ENCODE data around the gene UGT1A4. TPM values are rescaled to one million over a fixed set of nuclear protein-coding genes. Genes with fewer than 3 reads are reported as not detected.

The UGT1A4 gene
- total RNA-seq, 5 donors from 2014 or later (not counting 1 experiment from before 2014, with no cell fraction given): not detected

DNA sequence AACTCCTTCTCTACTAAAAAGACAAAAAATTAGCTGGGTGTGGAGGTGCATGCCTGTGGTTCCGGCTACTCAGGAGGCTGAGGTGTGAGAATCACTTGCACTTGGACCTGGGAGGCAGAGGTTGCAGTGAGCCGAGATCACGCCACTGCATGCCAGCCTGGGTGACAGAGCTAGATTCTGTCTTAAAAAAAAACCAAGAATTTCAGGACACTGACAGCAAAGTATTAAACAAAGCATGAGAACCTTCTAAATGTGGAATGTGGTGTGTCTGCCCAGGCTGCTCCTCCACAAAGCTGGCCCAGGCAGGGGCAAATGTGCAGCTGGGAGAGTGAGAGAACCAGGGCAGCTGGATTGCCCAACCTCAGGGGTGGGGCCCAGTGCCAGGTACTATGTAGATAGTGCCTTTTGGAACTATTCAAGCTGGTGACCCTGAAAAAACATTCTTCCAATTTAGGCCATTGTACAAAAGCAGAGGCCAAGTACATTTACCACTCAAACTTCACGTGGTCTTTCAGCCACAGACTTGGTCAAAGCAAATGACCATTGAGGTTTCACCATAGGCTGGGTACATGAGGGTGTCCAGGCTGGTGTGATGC is 12.5 kb upstream of the UGT1A4 start:
- Mint-ChIP-seq H3K27me3 (peaks cover 6 to 24% of the 10 kb centered on the region in 2 donors), H3K9me3 (peaks cover 0 to 6% (median 0%) of the 10 kb centered on the region in 3 donors), H3K4me3 (no peak overlapping the region), H3K27ac (no peak overlapping the region), H3K4me1 (no peaks in the 10 kb centered on the region), H3K36me3 (no peaks in the 10 kb centered on the region)
- ATAC-seq (replicated peaks in 1 of 4): no peak
- Histone ChIP-seq H3K4me3 (ENCODE audit: control insufficient read depth in 1 of 2, extremely low read depth in 1 of 2, low read length in 1 of 2) (no peak overlapping the region), H3K27me3 (replicated peaks in 1 of 2; ENCODE audit: control insufficient read depth in 2 of 2, extremely low read depth in 1 of 2, insufficient read depth in 2 of 2, low read length in 1 of 2) (peaks cover 0 to 20% of the 10 kb centered on the region in 2 experiments), H3K9me3 (no peaks in the 10 kb centered on the region), H3K36me3 (ENCODE audit: control insufficient read depth in 2 of 2, extremely low read depth in 1 of 2, insufficient read depth in 1 of 2, low read length in 1 of 2) (no peaks in the 10 kb centered on the region), H3K4me1 (ENCODE audit: control insufficient read depth in 1 of 2, extremely low read depth in 1 of 2, insufficient read depth in 2 of 2, low read length in 2 of 2) (no peaks in the 10 kb centered on the region), H3K27ac (ENCODE audit: low read length) (no peak overlapping the region)
- CTCF ChIA-PET: no interaction called here
- DNase-seq: no peak
- WGBS (ENCODE audit: insufficient coverage): 50% methylated on average over 2 of the region's 4 CpGs
- POLR2A ChIA-PET: no interaction called here

DNA sequence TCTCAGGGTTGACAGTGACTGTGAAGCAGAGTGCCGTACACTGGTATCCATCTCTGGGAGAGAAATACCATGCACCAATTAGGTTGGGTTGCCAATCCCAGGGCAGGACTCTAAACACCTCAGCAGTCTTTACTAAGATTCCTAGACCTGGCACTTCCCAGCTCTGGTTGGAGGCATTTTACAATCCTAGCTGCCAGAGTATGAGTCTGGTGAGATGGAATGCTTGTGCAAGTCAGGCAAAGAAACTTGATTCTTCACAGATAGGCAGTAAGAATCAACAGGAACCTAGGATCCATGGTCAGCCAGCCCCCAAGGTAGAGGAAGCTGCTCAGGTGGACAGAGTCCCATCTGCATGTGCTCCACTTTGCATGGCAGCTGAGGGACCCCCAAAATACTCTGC is 11.8 kb upstream of the UGT1A4 start:
- 86% methylated on average over 1 of the region's 1 CpG for WGBS (ENCODE audit: insufficient coverage)
- Mint-ChIP-seq H3K4me3 (no peak overlapping the region), H3K4me1 (no peaks in the 10 kb centered on the region), H3K9me3 (peaks cover 0 to 6% (median 0%) of the 10 kb centered on the region in 3 donors), H3K36me3 (no peaks in the 10 kb centered on the region), H3K27me3 (peaks cover 12 to 29% of the 10 kb centered on the region in 2 donors), H3K27ac (no peak overlapping the region)
- ChIA-PET POLR2A (no interaction called here), CTCF (no interaction called here)
- H3K4me1 ChIP-seq (ENCODE audit: control insufficient read depth in 1 of 2, extremely low read depth in 1 of 2, insufficient read depth in 2 of 2, low read length in 2 of 2): no peaks in the 10 kb centered on the region
- no peaks in the 10 kb centered on the region for H3K36me3 ChIP-seq (ENCODE audit: control insufficient read depth in 2 of 2, extremely low read depth in 1 of 2, insufficient read depth in 1 of 2, low read length in 1 of 2)
- H3K9me3 ChIP-seq: no peaks in the 10 kb centered on the region
- H3K27ac ChIP-seq (ENCODE audit: low read length): no peak overlapping the region
- peaks cover 0 to 27% of the 10 kb centered on the region in 2 experiments for H3K27me3 ChIP-seq (replicated peaks in 1 of 2; ENCODE audit: control insufficient read depth in 2 of 2, extremely low read depth in 1 of 2, insufficient read depth in 2 of 2, low read length in 1 of 2)
- no peak for DNase-seq
- H3K4me3 ChIP-seq (ENCODE audit: control insufficient read depth in 1 of 2, extremely low read depth in 1 of 2, low read length in 1 of 2): no peak overlapping the region
- no peak for ATAC-seq (replicated peaks in 1 of 4)

DNA sequence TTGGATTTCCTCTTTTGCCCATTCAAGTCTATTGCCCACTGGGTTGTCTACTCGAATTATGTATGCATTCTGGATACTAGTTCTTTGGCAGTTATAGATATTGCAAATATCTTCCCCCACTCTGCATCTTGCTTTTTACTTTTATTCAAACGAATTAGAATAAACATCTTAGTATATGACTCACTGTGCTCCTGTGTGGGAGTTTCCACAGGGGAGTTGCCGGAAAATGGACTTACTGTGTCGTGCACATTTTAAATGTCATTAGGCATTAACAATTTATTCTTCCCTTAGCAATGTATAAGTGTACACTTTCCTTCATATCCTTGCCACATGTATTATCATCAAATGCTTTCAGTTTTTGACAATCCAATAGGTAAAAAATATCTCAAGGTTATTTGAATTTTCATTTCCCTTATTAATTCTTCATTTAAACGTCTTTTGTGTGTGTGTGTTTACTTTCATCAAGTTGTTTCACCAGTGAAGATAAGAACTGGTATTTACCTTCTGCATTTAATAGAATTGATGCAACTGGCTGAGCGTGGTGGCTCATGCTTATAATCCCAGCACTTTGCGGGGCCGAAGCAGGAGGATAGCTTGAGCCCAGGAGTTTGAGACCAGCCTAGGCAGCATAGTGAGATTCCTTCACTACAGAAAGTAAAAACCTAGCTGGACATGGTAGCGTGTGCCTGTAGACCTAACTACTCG is 10.4 kb upstream of the UGT1A4 start:
- Histone ChIP-seq H3K27me3 (replicated peaks in 1 of 2; ENCODE audit: control insufficient read depth in 2 of 2, extremely low read depth in 1 of 2, insufficient read depth in 2 of 2, low read length in 1 of 2) (peaks cover 0 to 27% of the 10 kb centered on the region in 2 experiments), H3K36me3 (ENCODE audit: control insufficient read depth in 2 of 2, extremely low read depth in 1 of 2, insufficient read depth in 1 of 2, low read length in 1 of 2) (no peaks in the 10 kb centered on the region), H3K27ac (ENCODE audit: low read length) (no peak overlapping the region), H3K4me1 (ENCODE audit: control insufficient read depth in 1 of 2, extremely low read depth in 1 of 2, insufficient read depth in 2 of 2, low read length in 2 of 2) (no peaks in the 10 kb centered on the region), H3K4me3 (ENCODE audit: control insufficient read depth in 1 of 2, extremely low read depth in 1 of 2, low read length in 1 of 2) (no peak overlapping the region), H3K9me3 (no peaks in the 10 kb centered on the region)
- Mint-ChIP-seq H3K36me3 (no peaks in the 10 kb centered on the region), H3K27me3 (peaks cover 17 to 35% of the 10 kb centered on the region in 2 donors), H3K4me1 (no peaks in the 10 kb centered on the region), H3K27ac (no peak overlapping the region), H3K9me3 (peaks cover 0 to 6% (median 0%) of the 10 kb centered on the region in 3 donors), H3K4me3 (no peak overlapping the region)
- DNase-seq: no peak
- no CpG with 5 or more reads among the region's 10 CpGs for WGBS (ENCODE audit: insufficient coverage)
- ATAC-seq (replicated peaks in 1 of 4): no peak
- POLR2A ChIA-PET: no interaction called here
- CTCF ChIA-PET: no interaction called here

DNA sequence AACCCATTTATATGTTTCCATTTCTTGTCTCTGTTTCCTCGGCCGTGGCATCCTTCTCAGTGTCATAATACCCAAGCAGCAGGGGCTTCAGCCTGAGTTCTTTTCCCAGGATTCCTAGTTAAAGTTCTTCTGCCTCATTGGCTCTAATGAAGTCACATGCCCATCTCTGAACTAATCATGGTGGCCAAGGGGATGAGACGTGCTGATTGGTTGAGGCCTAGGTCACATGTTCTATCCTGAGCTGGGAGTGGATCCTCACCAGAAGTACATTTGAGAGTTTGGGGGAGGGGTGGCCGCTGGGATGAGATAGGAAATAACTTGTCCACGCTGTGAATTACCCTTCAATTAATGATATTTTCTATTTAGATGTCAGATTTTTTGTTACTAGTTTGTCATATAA is 9.6 kb upstream of the UGT1A4 start:
- H3K36me3 ChIP-seq (ENCODE audit: control insufficient read depth in 2 of 2, extremely low read depth in 1 of 2, insufficient read depth in 1 of 2, low read length in 1 of 2): no peaks in the 10 kb centered on the region
- H3K27ac Mint-ChIP-seq: no peak overlapping the region
- ChIA-PET POLR2A (no interaction called here), CTCF (no interaction called here)
- H3K27me3 ChIP-seq (replicated peaks in 1 of 2; ENCODE audit: control insufficient read depth in 2 of 2, extremely low read depth in 1 of 2, insufficient read depth in 2 of 2, low read length in 1 of 2): peaks cover 0 to 25% of the 10 kb centered on the region in 2 experiments
- peaks cover 0 to 4% (median 0%) of the 10 kb centered on the region in 3 donors for H3K9me3 Mint-ChIP-seq
- H3K36me3 Mint-ChIP-seq: no peaks in the 10 kb centered on the region
- DNase-seq (no peak), ATAC-seq (replicated peaks in 1 of 4) (no peak)
- no peak overlapping the region for H3K4me3 Mint-ChIP-seq
- H3K9me3 ChIP-seq: no peaks in the 10 kb centered on the region
- no peaks in the 10 kb centered on the region for H3K4me1 ChIP-seq (ENCODE audit: control insufficient read depth in 1 of 2, extremely low read depth in 1 of 2, insufficient read depth in 2 of 2, low read length in 2 of 2)
- WGBS (ENCODE audit: insufficient coverage): no CpG with 5 or more reads among the region's 5 CpGs
- H3K27me3 Mint-ChIP-seq: peaks cover 24 to 42% of the 10 kb centered on the region in 2 donors
- H3K27ac ChIP-seq (ENCODE audit: low read length): no peak overlapping the region
- no peak overlapping the region for H3K4me3 ChIP-seq (ENCODE audit: control insufficient read depth in 1 of 2, extremely low read depth in 1 of 2, low read length in 1 of 2)
- H3K4me1 Mint-ChIP-seq: no peaks in the 10 kb centered on the region

DNA sequence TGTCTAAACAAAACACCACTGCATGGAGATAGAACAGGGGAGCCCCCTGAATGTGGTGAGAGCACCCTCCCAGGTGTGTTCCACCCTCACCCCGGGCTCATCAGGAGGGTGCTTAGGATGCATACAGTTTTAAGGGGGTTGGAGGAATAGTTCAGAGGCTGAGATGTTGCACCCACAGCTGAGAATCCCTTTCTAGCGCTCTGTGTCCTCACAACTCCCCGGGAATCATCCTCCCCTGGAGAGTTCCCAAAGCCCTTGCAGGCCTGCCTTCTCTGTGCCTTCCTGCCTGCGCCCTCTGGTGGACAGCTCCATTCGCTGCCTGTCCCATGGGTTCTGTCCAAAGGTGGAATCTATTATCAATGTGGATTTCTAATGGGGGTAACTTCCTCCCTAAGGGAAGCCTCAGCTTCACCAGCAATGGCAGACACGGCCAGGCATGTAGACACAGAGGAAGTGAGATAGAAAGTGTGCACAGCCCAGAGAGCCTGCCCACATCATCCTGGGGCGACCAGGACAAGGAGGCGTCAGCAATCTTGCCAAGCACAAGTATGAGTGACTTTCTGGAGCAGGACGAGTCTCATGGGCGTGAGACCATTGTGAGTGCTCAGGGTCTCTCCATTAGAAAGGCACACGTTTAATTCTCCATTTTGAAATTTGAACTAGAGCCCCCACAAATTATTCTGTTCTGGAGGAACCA is 7.1 kb upstream of the UGT1A4 start:
- Histone ChIP-seq H3K27me3 (replicated peaks in 1 of 2; ENCODE audit: control insufficient read depth in 2 of 2, extremely low read depth in 1 of 2, insufficient read depth in 2 of 2, low read length in 1 of 2) (peaks cover 0 to 18% of the 10 kb centered on the region in 2 experiments), H3K9me3 (no peaks in the 10 kb centered on the region), H3K27ac (ENCODE audit: low read length) (no peak overlapping the region), H3K36me3 (ENCODE audit: control insufficient read depth in 2 of 2, extremely low read depth in 1 of 2, insufficient read depth in 1 of 2, low read length in 1 of 2) (no peaks in the 10 kb centered on the region), H3K4me1 (ENCODE audit: control insufficient read depth in 1 of 2, extremely low read depth in 1 of 2, insufficient read depth in 2 of 2, low read length in 2 of 2) (no peaks in the 10 kb centered on the region), H3K4me3 (ENCODE audit: control insufficient read depth in 1 of 2, extremely low read depth in 1 of 2, low read length in 1 of 2) (no peak overlapping the region)
- WGBS (ENCODE audit: insufficient coverage): 53% methylated on average over 3 of the region's 11 CpGs
- Mint-ChIP-seq H3K27me3 (peaks cover 25 to 45% of the 10 kb centered on the region in 2 donors), H3K9me3 (no peaks in the 10 kb centered on the region), H3K36me3 (no peaks in the 10 kb centered on the region), H3K4me1 (no peaks in the 10 kb centered on the region), H3K4me3 (no peak overlapping the region), H3K27ac (no peak overlapping the region)
- DNase-seq (peak in 34 of 35 experiments; percentile 5 to 73 (median 50)), ATAC-seq (replicated peaks in 1 of 4) (peak in 2 of 4 experiments; percentile 64 to 73)
- ChIA-PET CTCF (interaction anchor here in 1 of 2 donors (0.8 to 1.0 kb wide), 2 partner anchors 101 to 858 kb away, joined by 3 read pairs; no protein-coding TSS in a partner anchor), POLR2A (no interaction called here)

DNA sequence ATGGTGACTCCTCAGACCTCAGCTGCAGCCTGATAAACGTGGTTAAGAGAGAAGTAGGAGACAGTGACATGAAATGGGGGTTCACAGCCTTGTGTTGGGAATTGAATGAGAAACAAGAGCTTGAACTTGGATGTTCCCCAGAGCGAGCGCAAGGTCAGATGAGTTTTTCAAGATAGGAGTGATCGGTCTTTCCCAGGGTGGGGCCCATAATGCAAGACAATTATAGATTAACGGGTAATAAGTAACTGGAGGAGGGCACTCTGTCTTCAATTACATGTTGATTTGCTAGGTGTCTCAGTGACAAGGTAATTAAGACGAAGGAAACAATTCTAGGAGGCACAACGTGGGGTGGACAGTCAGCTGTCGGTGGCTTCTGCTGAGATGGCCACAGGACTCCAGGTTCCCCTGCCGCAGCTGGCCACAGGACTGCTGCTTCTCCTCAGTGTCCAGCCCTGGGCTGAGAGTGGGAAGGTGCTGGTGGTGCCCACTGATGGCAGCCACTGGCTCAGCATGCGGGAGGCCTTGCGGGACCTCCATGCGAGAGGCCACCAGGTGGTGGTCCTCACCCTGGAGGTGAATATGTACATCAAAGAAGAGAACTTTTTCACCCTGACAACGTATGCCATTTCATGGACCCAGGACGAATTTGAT is 5.8 kb upstream of the UGT1A4 start, which contains the start of gene UGT1A5:
Gene UGT1A5, plus strand, starts transcription at position 297 of the 651 bp plus-strand sequence. Its CDS starts 85 bp downstream, at position 382.
- Mint-ChIP-seq H3K36me3 (no peaks in the 10 kb centered on the region), H3K4me1 (no peaks in the 10 kb centered on the region), H3K9me3 (no peaks in the 10 kb centered on the region), H3K4me3 (no peak within 1 kb of the TSS), H3K27ac (no peak within 1 kb of the TSS), H3K27me3 (peaks cover 31 to 50% of the 10 kb centered on the region in 2 donors)
- WGBS (ENCODE audit: insufficient coverage): 70% methylated on average over 11 of the region's 14 CpGs
- POLR2A ChIA-PET: no interaction called here
- Histone ChIP-seq H3K36me3 (ENCODE audit: control insufficient read depth in 2 of 2, extremely low read depth in 1 of 2, insufficient read depth in 1 of 2, low read length in 1 of 2) (no peaks in the 10 kb centered on the region), H3K27me3 (replicated peaks in 1 of 2; ENCODE audit: control insufficient read depth in 2 of 2, extremely low read depth in 1 of 2, insufficient read depth in 2 of 2, low read length in 1 of 2) (peaks cover 0 to 20% of the 10 kb centered on the region in 2 experiments), H3K4me3 (ENCODE audit: control insufficient read depth in 1 of 2, extremely low read depth in 1 of 2, low read length in 1 of 2) (no peak within 1 kb of the TSS), H3K9me3 (no peaks in the 10 kb centered on the region), H3K4me1 (ENCODE audit: control insufficient read depth in 1 of 2, extremely low read depth in 1 of 2, insufficient read depth in 2 of 2, low read length in 2 of 2) (no peaks in the 10 kb centered on the region), H3K27ac (ENCODE audit: low read length) (no peak within 1 kb of the TSS)
- ATAC-seq (replicated peaks in 1 of 4) (no peak), DNase-seq (no peak)
- CTCF ChIA-PET: no interaction called here
